Naive B cell (primary cell): Measurements from ENCODE around the gene M1AP. TPM values are rescaled to one million over a fixed set of nuclear protein-coding genes. Genes with fewer than 3 reads are reported as not detected.

ENCODE experiments used
- ATAC-seq, 2 donors: fragments of 150-1000 bp; cut with Tn5 transposase; 2 replicates each; pipeline ENCODE4 v1.10.0; 2021; ENCODE audit warnings: low read depth in 2 of 2, mild to moderate bottlenecking in 2 of 2, moderate library complexity in 2 of 2
- DNase-seq: peaks from one replicate; pipeline ENCODE4 v3.0.0; 2022
- H3K27ac Mint-ChIP-seq, 6 donors: one replicate each; pipeline ENCODE4 v1.8.0; 2020 to 2022; ENCODE audit warnings: mild to moderate bottlenecking in 6 of 6, mixed read lengths in 6 of 6, moderate library complexity in 5 of 6, inconsistent platforms in 2 of 6
- H3K27me3 Mint-ChIP-seq, 3 donors: one replicate each; pipeline ENCODE4 v1.8.0; 2021 to 2022; ENCODE audit warnings: mixed read lengths in 3 of 3, mild to moderate bottlenecking in 1 of 3
- H3K36me3 Mint-ChIP-seq, 2 donors: one replicate each; pipeline ENCODE4 v1.8.0; 2020 to 2022; ENCODE audit warnings: mixed read lengths in 2 of 2, inconsistent platforms in 1 of 2, mild to moderate bottlenecking in 1 of 2
- H3K4me1 Mint-ChIP-seq, 3 donors: one replicate each; pipeline ENCODE4 v1.8.0; 2020 to 2022; ENCODE audit warnings: mixed read lengths in 3 of 3, inconsistent platforms in 1 of 3, mild to moderate bottlenecking in 1 of 3, moderate library complexity in 1 of 3
- H3K4me3 Mint-ChIP-seq, 8 donors: one replicate each; pipeline ENCODE4 v1.8.0; 2020 to 2022; ENCODE audit warnings: mild to moderate bottlenecking in 8 of 8, mixed read lengths in 8 of 8, moderate library complexity in 8 of 8, inconsistent platforms in 2 of 8
- H3K9me3 Mint-ChIP-seq, 7 donors: one replicate each; pipeline ENCODE4 v1.8.0; 2020 to 2022; ENCODE audit warnings: mixed read lengths in 7 of 7, mild to moderate bottlenecking in 5 of 7, inconsistent platforms in 2 of 7, moderate library complexity in 1 of 7
- polyA plus RNA-seq, 6 donors: library from polyadenylated mRNA; unstranded; fragments of 300-500 nt; fragmentation: Illumina TruSeq; gene quantifications; one replicate each; pipeline ENCODE4 v1.2.3, GENCODE V29; 2021; ENCODE audit warnings: low read depth in 6 of 6

M1AP gene, protein sequence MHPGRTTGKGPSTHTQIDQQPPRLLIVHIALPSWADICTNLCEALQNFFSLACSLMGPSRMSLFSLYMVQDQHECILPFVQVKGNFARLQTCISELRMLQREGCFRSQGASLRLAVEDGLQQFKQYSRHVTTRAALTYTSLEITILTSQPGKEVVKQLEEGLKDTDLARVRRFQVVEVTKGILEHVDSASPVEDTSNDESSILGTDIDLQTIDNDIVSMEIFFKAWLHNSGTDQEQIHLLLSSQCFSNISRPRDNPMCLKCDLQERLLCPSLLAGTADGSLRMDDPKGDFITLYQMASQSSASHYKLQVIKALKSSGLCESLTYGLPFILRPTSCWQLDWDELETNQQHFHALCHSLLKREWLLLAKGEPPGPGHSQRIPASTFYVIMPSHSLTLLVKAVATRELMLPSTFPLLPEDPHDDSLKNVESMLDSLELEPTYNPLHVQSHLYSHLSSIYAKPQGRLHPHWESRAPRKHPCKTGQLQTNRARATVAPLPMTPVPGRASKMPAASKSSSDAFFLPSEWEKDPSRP
- not detected for polyA plus RNA-seq

DNA sequence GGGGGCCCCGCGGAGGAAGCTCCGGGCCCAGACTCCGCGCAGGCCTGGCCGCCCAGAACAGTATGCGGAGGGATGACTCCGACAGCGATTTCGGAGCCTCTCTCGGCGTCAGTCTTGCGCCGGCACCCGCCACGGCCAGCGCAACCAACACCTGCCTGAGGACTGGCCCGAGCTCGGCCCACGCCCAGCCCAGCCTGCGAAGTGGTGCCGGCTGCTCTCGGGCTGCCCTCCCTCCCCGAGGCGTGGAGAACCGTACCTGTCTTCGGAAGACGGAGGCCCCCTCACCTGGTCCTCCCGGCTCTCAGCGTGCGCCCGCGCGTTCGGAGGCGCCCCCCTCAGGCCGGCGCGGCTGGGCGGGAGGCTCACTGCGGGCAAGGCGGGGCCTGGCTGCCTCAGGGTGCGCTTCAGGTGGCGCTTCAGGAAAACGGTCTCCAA is at the start of gene M1AP:
M1AP (minus strand) TSS at position 322 of the 435 bp plus-strand sequence. CDS start 8,055 bp downstream, outside the sequence.
- peaks cover 5 to 6% (median 5%) of the 10 kb centered on the region in 3 donors for H3K4me1 Mint-ChIP-seq

DNA sequence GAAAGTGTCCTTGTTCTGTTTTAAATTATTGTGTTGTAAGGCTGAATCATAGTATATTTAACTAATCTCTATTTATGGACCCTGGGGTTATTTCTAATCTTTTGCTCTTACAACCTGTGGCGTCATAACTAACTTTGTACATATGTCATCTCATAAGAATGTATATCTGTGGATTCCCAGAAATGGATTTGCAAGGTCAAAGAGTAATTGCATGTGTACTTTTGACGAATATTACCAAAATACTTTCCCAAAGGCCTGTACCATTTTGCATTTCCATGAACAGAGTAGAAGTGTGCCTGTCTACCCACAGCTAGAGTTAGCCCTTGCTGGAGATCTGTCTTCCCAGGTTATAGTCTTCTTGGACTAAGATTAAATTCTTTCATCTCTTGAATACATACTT is 48.7 kb upstream of the M1AP start:
- peaks cover 0 to 8% (median 7%) of the 10 kb centered on the region in 3 donors for H3K4me1 Mint-ChIP-seq
- no peak overlapping the region for H3K4me3 Mint-ChIP-seq
- ATAC-seq = no peak
- peaks cover 10 to 25% (median 18%) of the 10 kb centered on the region in 3 donors for H3K27me3 Mint-ChIP-seq
- H3K27ac Mint-ChIP-seq = no peak overlapping the region
- no peaks in the 10 kb centered on the region for H3K9me3 Mint-ChIP-seq
- H3K36me3 Mint-ChIP-seq = peaks cover 0 to under 1% of the 10 kb centered on the region in 2 donors
- no peak for DNase-seq

More for the DNA sequence above, at the start of gene M1AP:
- peaks cover 0 to 5% (median 0%) of the 10 kb centered on the region in 7 donors for H3K9me3 Mint-ChIP-seq
- ATAC-seq (peak; percentile 64 to 72), DNase-seq (peak; percentile 10)
- peak within 1 kb of the TSS in 2 of 6 donors; percentile 57 to 64 for H3K27ac Mint-ChIP-seq
- peak within 1 kb of the TSS in 7 of 8 donors; percentile 14 to 63 (median 46) for H3K4me3 Mint-ChIP-seq
- H3K27me3 Mint-ChIP-seq = peaks cover 42 to 50% (median 43%) of the 10 kb centered on the region in 3 donors
- H3K36me3 Mint-ChIP-seq = peaks cover 4 to 9% of the 10 kb centered on the region in 2 donors

DNA sequence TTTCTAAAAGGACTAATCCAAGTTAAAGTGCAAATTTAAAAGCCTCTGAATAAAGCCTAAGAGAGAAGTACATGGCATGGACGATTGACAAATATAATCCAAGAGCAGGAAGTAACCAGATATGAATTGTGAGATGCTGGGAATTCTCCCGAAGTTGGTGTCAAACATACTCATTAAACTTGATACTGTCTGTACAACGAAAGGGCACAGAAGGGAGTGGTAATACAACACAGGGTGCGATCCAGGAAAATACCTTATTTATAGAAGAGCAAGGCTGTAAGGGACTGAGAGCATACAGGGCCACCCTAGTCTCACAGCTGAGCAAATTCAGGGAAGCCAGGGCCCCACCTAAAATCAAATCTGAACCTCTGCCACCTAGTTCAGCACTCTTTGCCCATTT is 47.5 kb upstream of the M1AP start:
- no peak for ATAC-seq
- no peak overlapping the region for H3K27ac Mint-ChIP-seq

DNA sequence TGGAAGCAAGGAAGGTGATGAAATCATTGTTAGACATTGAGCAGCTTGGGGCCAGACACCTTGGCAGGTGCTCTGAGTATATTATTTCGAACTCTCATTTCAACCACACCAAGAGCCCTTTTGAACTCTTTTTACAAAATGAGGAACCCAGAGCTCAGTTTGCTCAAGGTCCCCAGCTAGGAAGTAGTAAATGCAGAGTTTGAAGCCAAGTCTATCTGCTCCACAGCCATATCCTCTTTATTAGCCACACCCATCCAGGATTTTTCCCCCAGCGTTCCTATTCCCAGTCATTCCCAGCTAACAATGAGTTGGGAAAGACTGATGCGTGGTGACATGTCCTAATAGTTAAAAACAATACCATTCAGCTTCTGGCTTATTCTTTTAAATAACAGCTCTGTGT is 46.2 kb upstream of the M1AP start:
- Mint-ChIP-seq H3K36me3 (no peaks in the 10 kb centered on the region), H3K4me3 (no peak overlapping the region), H3K27ac (no peak overlapping the region), H3K9me3 (no peaks in the 10 kb centered on the region), H3K27me3 (peaks cover 15 to 21% (median 19%) of the 10 kb centered on the region in 3 donors), H3K4me1 (peaks cover 0 to under 1% (median 0%) of the 10 kb centered on the region in 3 donors)
- DNase-seq = no peak
- ATAC-seq = no peak

More for the DNA sequence above, 47.5 kb upstream of the M1AP start:
- H3K36me3 Mint-ChIP-seq = no peaks in the 10 kb centered on the region
- no peak for DNase-seq
- peaks cover 10 to 28% (median 22%) of the 10 kb centered on the region in 3 donors for H3K27me3 Mint-ChIP-seq
- no peaks in the 10 kb centered on the region for H3K9me3 Mint-ChIP-seq
- H3K4me3 Mint-ChIP-seq = no peak overlapping the region
- peaks cover 0 to 8% (median 7%) of the 10 kb centered on the region in 3 donors for H3K4me1 Mint-ChIP-seq

DNA sequence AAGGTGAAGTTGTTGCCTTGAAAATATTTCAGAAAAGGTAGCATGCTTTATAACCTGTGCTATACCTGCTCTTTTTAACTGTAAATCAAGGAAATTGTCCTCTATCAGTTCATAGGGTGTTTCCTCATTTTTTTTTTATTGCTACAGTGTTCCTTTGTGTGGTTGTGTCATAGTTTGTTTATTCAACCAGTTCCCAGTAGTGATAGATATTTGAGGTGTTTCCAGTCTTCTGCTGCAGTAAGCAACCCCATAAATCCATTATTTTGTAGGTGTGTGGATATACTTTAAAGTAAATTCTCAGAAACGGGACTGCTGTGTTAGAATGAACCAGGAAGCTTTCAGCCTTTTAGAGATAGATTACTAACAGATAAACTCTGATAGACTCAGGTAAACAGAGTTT is 45.5 kb upstream of the M1AP start:
- Mint-ChIP-seq H3K4me3 (no peak overlapping the region), H3K9me3 (no peaks in the 10 kb centered on the region), H3K27ac (no peak overlapping the region), H3K27me3 (peaks cover 15 to 16% (median 15%) of the 10 kb centered on the region in 3 donors), H3K4me1 (no peaks in the 10 kb centered on the region), H3K36me3 (no peaks in the 10 kb centered on the region)
- ATAC-seq (no peak), DNase-seq (no peak)

DNA sequence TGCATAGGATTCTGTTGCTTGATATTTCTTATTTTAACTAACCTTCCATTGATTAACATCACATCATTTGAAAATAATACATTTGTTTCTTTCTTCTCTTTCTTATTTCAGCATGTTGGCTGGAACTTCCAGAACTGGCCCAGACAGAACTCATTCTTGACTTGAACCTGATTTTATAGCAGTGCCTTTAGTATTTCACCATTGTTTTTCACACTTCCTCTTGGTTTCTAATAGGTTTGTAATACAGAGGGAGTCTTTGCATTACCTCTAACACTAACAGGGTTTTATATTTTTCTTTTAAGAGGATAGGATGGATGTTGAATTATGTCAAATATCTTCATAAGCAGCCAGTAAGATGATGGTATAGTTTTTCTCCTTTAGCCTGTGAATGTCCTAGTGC is 45.1 kb upstream of the M1AP start:
- Mint-ChIP-seq H3K4me3 (no peak overlapping the region), H3K27ac (no peak overlapping the region), H3K27me3 (peaks cover 11 to 16% (median 15%) of the 10 kb centered on the region in 3 donors), H3K4me1 (no peaks in the 10 kb centered on the region), H3K9me3 (no peaks in the 10 kb centered on the region), H3K36me3 (no peaks in the 10 kb centered on the region)
- ATAC-seq = no peak
- DNase-seq = no peak

DNA sequence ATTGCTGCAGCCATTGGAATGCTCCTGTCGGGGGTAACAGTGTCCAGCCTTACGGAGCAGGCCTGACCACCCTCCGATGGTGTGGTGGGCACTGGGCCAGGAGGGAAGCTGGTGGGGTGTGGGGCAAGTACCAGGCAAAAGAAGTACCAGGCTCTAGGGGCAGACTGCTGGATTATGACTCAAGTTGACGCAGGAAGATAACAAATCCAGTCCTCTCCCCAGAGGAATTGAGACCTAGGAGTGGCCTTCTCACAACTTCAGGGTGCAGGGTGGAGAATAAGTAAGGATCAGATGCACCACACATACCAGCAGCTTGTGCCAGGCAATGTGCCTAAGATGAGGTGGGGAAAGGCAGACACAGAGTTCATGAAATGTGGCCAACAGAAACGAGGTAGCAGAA is 43.8 kb upstream of the M1AP start:
- DNase-seq (no peak), ATAC-seq (no peak)
- H3K36me3 Mint-ChIP-seq = peaks cover 0 to 3% of the 10 kb centered on the region in 2 donors
- peaks cover 8 to 16% (median 15%) of the 10 kb centered on the region in 3 donors for H3K27me3 Mint-ChIP-seq
- H3K4me3 Mint-ChIP-seq = no peak overlapping the region
- peak overlapping the region in 1 of 6 donors; percentile 0 for H3K27ac Mint-ChIP-seq
- no peaks in the 10 kb centered on the region for H3K4me1 Mint-ChIP-seq
- no peaks in the 10 kb centered on the region for H3K9me3 Mint-ChIP-seq

DNA sequence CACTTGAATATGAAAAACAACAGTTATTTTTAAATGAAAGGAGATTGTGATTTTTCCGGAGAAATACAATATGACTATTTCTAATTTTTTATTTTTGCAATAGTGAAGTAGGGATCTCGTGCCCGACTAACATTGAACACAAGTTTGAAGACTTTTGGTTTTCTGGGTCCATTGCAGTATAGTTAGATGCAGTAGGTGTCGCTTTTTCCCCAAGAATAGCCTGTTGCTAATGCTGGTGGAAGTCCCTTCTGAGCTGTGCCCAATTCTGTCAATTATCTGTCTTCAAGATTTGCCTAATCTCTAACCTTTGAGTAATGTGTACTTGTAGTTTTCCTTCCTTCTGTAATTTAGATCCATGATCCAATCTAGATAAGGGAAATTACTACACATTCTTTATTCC is 42.4 kb upstream of the M1AP start:
- H3K36me3 Mint-ChIP-seq = peaks cover 0 to 8% of the 10 kb centered on the region in 2 donors
- no peaks in the 10 kb centered on the region for H3K9me3 Mint-ChIP-seq
- DNase-seq = peak; percentile 19
- ATAC-seq = peak; percentile 52 to 60
- no peak overlapping the region for H3K4me3 Mint-ChIP-seq
- no peak overlapping the region for H3K27ac Mint-ChIP-seq
- H3K27me3 Mint-ChIP-seq = peaks cover 6 to 16% (median 14%) of the 10 kb centered on the region in 3 donors
- no peaks in the 10 kb centered on the region for H3K4me1 Mint-ChIP-seq

DNA sequence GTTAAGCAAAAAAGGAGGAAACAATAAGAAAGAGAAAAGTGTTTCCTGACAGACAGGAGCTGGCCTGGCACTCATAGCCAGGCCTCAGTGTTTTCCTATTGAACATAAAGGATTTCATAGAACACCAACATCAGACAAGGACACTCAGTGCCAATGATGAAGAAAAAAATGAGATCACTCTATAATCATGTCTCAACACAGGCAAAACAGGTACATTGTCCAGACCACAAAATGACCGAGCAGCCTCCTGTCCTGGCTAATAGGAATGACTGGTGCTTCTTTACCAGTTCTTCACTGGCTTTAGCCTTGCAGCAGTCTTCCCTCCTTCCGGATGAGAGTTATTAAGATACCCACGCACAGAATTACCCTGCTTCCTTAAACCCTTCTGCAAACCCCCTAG is 41.5 kb upstream of the M1AP start:
- H3K27ac Mint-ChIP-seq = no peak overlapping the region
- no peaks in the 10 kb centered on the region for H3K9me3 Mint-ChIP-seq
- no peak overlapping the region for H3K4me3 Mint-ChIP-seq
- H3K36me3 Mint-ChIP-seq = peaks cover 0 to 13% of the 10 kb centered on the region in 2 donors
- H3K4me1 Mint-ChIP-seq = no peaks in the 10 kb centered on the region
- H3K27me3 Mint-ChIP-seq = peaks cover 5 to 16% (median 10%) of the 10 kb centered on the region in 3 donors
- DNase-seq (no peak), ATAC-seq (no peak)

DNA sequence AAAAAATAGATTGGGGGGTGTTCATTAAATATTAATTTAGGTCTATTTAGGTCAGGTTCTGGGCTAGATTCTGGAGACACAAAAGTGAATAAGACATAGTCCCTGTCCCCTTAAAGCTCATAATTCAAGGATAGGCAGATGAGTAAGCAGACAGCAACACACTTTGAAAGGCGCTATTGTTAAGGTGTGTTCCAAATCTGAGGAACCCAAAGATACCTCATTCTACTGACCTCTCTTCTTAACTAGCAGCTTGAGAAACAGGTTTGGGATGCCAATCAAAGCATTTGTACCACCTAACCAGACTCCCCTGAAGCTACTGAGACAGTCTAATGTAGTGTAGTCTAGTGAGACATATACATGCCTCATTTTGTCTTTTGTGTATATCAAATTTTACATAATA is 40.8 kb upstream of the M1AP start:
- Mint-ChIP-seq H3K9me3 (no peaks in the 10 kb centered on the region), H3K36me3 (peaks cover 0 to 13% of the 10 kb centered on the region in 2 donors), H3K4me1 (no peaks in the 10 kb centered on the region), H3K4me3 (no peak overlapping the region), H3K27me3 (peaks cover 5 to 16% (median 10%) of the 10 kb centered on the region in 3 donors), H3K27ac (no peak overlapping the region)
- no peak for ATAC-seq
- no peak for DNase-seq

DNA sequence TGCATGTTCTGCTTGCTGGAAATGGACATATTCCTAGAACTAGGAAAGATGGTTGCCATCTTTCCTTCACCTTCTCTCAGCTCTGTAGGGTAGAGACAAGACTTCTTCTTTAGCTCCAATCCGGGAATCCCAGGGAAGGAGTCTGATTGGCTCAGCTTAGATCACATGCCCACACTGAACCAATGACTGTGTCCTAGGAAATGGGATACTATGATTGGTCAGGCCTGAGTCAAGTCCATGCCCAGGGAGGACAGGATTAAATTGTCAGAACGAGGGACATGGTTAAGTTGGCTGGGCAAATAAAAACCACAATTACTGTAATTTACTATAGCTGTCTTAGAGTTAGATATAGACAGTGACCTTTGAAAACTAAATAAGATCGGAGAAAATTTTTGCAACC is 37.3 kb upstream of the M1AP start:
- ATAC-seq (no peak), DNase-seq (no peak)
- Mint-ChIP-seq H3K4me1 (no peaks in the 10 kb centered on the region), H3K4me3 (peak overlapping the region in 1 of 8 donors; percentile 34), H3K36me3 (peaks cover 0 to 13% of the 10 kb centered on the region in 2 donors), H3K9me3 (no peaks in the 10 kb centered on the region), H3K27ac (peak overlapping the region in 1 of 6 donors; percentile 51), H3K27me3 (peaks cover 0 to 5% (median 3%) of the 10 kb centered on the region in 3 donors)

DNA sequence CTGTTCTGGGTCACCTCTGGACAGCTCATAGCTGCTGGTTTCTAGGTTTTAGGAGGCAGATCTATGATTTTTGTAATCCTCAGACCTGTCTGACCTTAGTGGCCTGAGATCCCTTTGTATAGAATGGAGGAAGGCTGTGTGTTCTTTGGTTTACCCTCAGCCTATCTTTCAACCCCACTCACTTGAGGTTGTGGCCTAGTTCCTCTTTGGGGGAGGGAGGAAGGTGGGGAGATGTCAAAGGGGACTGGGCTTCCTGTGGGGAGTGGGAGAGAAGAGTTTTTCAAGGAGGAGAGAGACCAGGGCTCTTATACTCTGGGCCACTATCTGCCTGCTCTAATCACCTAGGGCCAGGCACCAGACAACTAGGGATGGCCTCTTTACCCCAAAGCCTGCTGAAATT is 34.4 kb upstream of the M1AP start:
- peak overlapping the region in 1 of 6 donors; percentile 10 for H3K27ac Mint-ChIP-seq
- H3K4me1 Mint-ChIP-seq = no peaks in the 10 kb centered on the region
- no peak for ATAC-seq

DNA sequence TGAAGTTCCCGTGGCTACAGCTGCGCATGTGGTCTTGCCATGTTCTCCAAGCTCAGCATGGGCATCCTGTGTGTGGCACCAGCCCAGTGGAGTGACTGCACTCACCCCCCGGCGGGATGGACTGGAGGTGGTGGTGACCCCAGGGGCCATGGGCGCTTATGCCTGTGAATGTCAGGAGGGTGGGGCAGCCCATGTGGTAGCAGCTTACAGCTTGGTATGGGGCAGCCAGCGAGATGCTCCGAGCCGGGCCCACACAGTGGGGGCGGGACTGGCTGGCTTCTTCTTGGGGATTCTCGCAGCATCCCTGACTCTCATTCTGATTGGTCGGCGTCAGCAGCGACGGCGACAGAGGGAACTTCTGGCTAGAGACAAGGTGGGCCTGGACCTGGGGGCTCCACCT is 31.5 kb upstream of the M1AP start:
- ATAC-seq (no peak), DNase-seq (no peak)
- Mint-ChIP-seq H3K27ac (no peak overlapping the region), H3K27me3 (no peaks in the 10 kb centered on the region), H3K36me3 (peaks cover 33 to 38% of the 10 kb centered on the region in 2 donors), H3K4me3 (no peak overlapping the region), H3K4me1 (peaks cover 0 to 5% (median 0%) of the 10 kb centered on the region in 3 donors), H3K9me3 (no peaks in the 10 kb centered on the region)

More for the DNA sequence above, 34.4 kb upstream of the M1AP start:
- Mint-ChIP-seq H3K36me3 (peaks cover 10 to 27% of the 10 kb centered on the region in 2 donors), H3K4me3 (no peak overlapping the region), H3K27me3 (no peaks in the 10 kb centered on the region), H3K9me3 (no peaks in the 10 kb centered on the region)
- no peak for DNase-seq

DNA sequence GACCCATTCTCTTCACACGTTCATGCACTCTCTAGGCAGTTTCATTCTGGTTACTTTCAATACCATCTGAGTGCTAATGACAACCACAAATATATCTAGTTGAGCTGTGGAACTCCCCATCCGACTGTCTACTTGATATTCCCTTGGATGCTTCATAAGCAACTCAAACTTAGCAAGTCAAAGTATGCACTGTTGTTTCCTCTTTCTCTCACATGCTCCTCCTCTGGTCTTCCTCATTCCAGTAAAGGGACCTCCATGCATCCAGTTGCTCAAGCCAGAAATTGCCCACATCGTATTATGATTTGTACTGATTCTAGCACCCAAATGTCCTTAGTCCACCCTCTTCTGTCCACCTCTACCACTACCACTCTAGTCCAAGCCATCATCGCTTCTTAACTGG is 28.2 kb upstream of the M1AP start:
- no peak overlapping the region for H3K4me3 Mint-ChIP-seq
- H3K4me1 Mint-ChIP-seq = peaks cover 0 to 14% (median 0%) of the 10 kb centered on the region in 3 donors
- no peak for DNase-seq
- no peaks in the 10 kb centered on the region for H3K27me3 Mint-ChIP-seq
- peaks cover 48 to 61% of the 10 kb centered on the region in 2 donors for H3K36me3 Mint-ChIP-seq
- H3K27ac Mint-ChIP-seq = no peak overlapping the region
- peaks cover 0 to 1% (median 0%) of the 10 kb centered on the region in 7 donors for H3K9me3 Mint-ChIP-seq
- no peak for ATAC-seq
